DND-41 (cell line): ENCODE data around the gene LTBP2.

Experiments
- ATAC-seq: fragments of 200-7000 bp; cut with Tn5 transposase; 3 replicates; pipeline ENCODE4 v1.9.1; 2021; ENCODE audit warnings: low read depth; ENCODE audit not compliant: insufficient read depth
- DNase-seq: peaks from one replicate; pipeline ENCODE4 v3.0.0-alpha.2; 2020
- H2AFZ ChIP-seq: 2 replicates; pipeline ENCODE4 v1.6.0; 2012; ENCODE audit warnings: low read depth, low read length
- H3K27ac ChIP-seq: 2 replicates; pipeline ENCODE4 v1.5.1; 2012; ENCODE audit warnings: low read length, inconsistent platforms
- H3K27me3 ChIP-seq: fragments of 200-600 bp; sonication (generic); 2 replicates; pipeline ENCODE4 v1.6.0; 2012; ENCODE audit warnings: low read length, mild to moderate bottlenecking, inconsistent platforms; ENCODE audit not compliant: insufficient read depth, poor library complexity
- H3K36me3 ChIP-seq: 2 replicates; pipeline ENCODE4 v1.5.1; 2012; ENCODE audit warnings: low read length, inconsistent platforms; ENCODE audit not compliant: insufficient read depth
- H3K4me1 ChIP-seq: 2 replicates; pipeline ENCODE4 v1.5.1; 2012; ENCODE audit warnings: mild to moderate bottlenecking, low read length; ENCODE audit not compliant: insufficient read depth
- H3K4me2 ChIP-seq: 2 replicates; pipeline ENCODE4 v1.6.0; 2012; ENCODE audit warnings: mild to moderate bottlenecking, moderate library complexity, low read length, inconsistent platforms; ENCODE audit not compliant: insufficient read depth
- H3K4me3 ChIP-seq, 2 experiments: fragments of 200-600 bp in 1 of 2; shearing (Covaris generic) in 1 of 2; 2 replicates each; pipeline ENCODE4 v1.5.1; 2012 to 2016; ENCODE audit warnings: inconsistent platforms in 2 of 2, low read length in 2 of 2, mild to moderate bottlenecking in 2 of 2, low read depth in 1 of 2, moderate library complexity in 1 of 2
- H3K79me2 ChIP-seq: 2 replicates; pipeline ENCODE4 v1.6.0; 2012; ENCODE audit warnings: low read length, inconsistent platforms; ENCODE audit not compliant: insufficient read depth
- H3K9ac ChIP-seq: 2 replicates; pipeline ENCODE4 v1.6.0; 2012; ENCODE audit warnings: low read depth, mild to moderate bottlenecking, inconsistent platforms, low read length, moderate library complexity
- H3K9me3 ChIP-seq: 2 replicates; pipeline ENCODE4 v1.5.1; 2012; ENCODE audit warnings: low read length, moderate library complexity, mild to moderate bottlenecking, inconsistent platforms; ENCODE audit not compliant: insufficient read depth, severe bottlenecking
- H4K20me1 ChIP-seq: 2 replicates; pipeline ENCODE4 v1.6.0; 2012; ENCODE audit warnings: low read length; ENCODE audit not compliant: insufficient read depth
- CTCF ChIP-seq: IDR thresholded peaks from 2 replicates; pipeline ENCODE4 v1.5.1; 2012; ENCODE audit warnings: borderline replicate concordance, low read length, moderate library complexity, mild to moderate bottlenecking; ENCODE audit not compliant: poor library complexity, severe bottlenecking; ENCODE audit errors: extremely low read depth
- EZH2 ChIP-seq: IDR thresholded peaks from 3 replicates; pipeline ENCODE4 v1.6.1; 2012; ENCODE audit warnings: borderline replicate concordance, low read depth, mild to moderate bottlenecking, moderate library complexity, low read length, inconsistent platforms; ENCODE audit not compliant: severe bottlenecking

LTBP2 gene

GRCh38 chr14:74591394-74591793 lies 20.6 kb downstream of the LTBP2 start:
- no peak overlapping the region for H3K27ac ChIP-seq
- H3K79me2 ChIP-seq = no peaks in the 10 kb centered on the region
- no peak overlapping the region for H3K9ac ChIP-seq
- H3K9me3 ChIP-seq = no peaks in the 10 kb centered on the region
- DNase-seq (no peak), ATAC-seq (no peak)
- no peak overlapping the region for H3K4me2 ChIP-seq
- H3K27me3 ChIP-seq = peaks cover 6% of the 10 kb centered on the region
- no peaks in the 10 kb centered on the region for H4K20me1 ChIP-seq
- no peak for TF ChIP-seq CTCF
- no peak for TF ChIP-seq EZH2
- H3K36me3 ChIP-seq = no peaks in the 10 kb centered on the region
- no peak overlapping the region for H3K4me3 ChIP-seq
- no peaks in the 10 kb centered on the region for H3K4me1 ChIP-seq
- no peak overlapping the region for H2AFZ ChIP-seq

GRCh38 chr14:74589291-74589879 lies 22.7 kb downstream of the LTBP2 start:
- Histone ChIP-seq H4K20me1 (no peaks in the 10 kb centered on the region), H3K9me3 (no peaks in the 10 kb centered on the region), H3K4me2 (no peak overlapping the region), H3K36me3 (no peaks in the 10 kb centered on the region), H3K4me1 (no peaks in the 10 kb centered on the region), H3K9ac (no peak overlapping the region), H3K4me3 (no peak overlapping the region), H3K27me3 (peaks cover 7% of the 10 kb centered on the region), H3K27ac (no peak overlapping the region), H3K79me2 (no peaks in the 10 kb centered on the region), H2AFZ (no peak overlapping the region)
- DNase-seq (no peak), ATAC-seq (no peak)
- no peak for TF ChIP-seq EZH2
- no peak for TF ChIP-seq CTCF

- Histone ChIP-seq H3K27me3 (peaks cover 9% of the 10 kb centered on the region), H3K27ac (no peak overlapping the region), H2AFZ (no peak overlapping the region), H3K4me3 (no peak overlapping the region), H4K20me1 (no peaks in the 10 kb centered on the region), H3K4me1 (no peaks in the 10 kb centered on the region), H3K9ac (no peak overlapping the region), H3K79me2 (no peaks in the 10 kb centered on the region), H3K9me3 (no peaks in the 10 kb centered on the region), H3K4me2 (no peak overlapping the region), H3K36me3 (no peaks in the 10 kb centered on the region)
- no peak for ATAC-seq
- TF ChIP-seq CTCF = no peak
- TF ChIP-seq EZH2 = no peak
- no peak for DNase-seq
Measured at GRCh38 chr14:74587363-74587707, 24.7 kb downstream of the LTBP2 start.

- Histone ChIP-seq H3K79me2 (no peaks in the 10 kb centered on the region), H3K4me3 (no peak overlapping the region), H3K36me3 (no peaks in the 10 kb centered on the region), H3K4me2 (no peak overlapping the region), H3K27me3 (peaks cover 11% of the 10 kb centered on the region), H4K20me1 (no peaks in the 10 kb centered on the region), H3K27ac (no peak overlapping the region), H3K9me3 (no peaks in the 10 kb centered on the region), H3K4me1 (no peaks in the 10 kb centered on the region), H2AFZ (no peak overlapping the region), H3K9ac (no peak overlapping the region)
- ATAC-seq = no peak
- DNase-seq = no peak
- TF ChIP-seq CTCF (no peak), EZH2 (no peak)
Measured at GRCh38 chr14:74586681-74587362, 25.2 kb downstream of the LTBP2 start.
